Natural killer cell treated with Interleukin-12 subunit alpha and Interleukin-12 subunit beta and Interleukin-15 and Interleukin-18, amount 100 ng/mL, for 72 hours (primary cell): ENCODE data around the gene TRPM8. TPM values are rescaled to one million over a fixed set of nuclear protein-coding genes. Genes with fewer than 3 reads are reported as not detected.
A peak's percentile ranks its signal among the peaks of the same experiment; 100 is the strongest.

Experiments
- ATAC-seq, 2 donors: fragments of 150-1000 bp; cut with Tn5 transposase in 1 of 2; sonication (Bioruptor Pico), chemical (Tn5 transposase) in 1 of 2; 2 replicates each; pipeline ENCODE4 v1.10.0; 2021
- DNase-seq: peaks from one replicate; pipeline ENCODE4 v3.0.0; 2022; ENCODE audit warnings: low spot score
- H3K27ac Mint-ChIP-seq, 2 donors: 1 replicate in 1 of 2; 2 replicates in 1 of 2; pipeline ENCODE4 v1.8.0; 2022; ENCODE audit warnings: mixed read lengths in 2 of 2, mild to moderate bottlenecking in 1 of 2, moderate library complexity in 1 of 2
- H3K27me3 Mint-ChIP-seq, 2 donors: 1 replicate in 1 of 2; 2 replicates in 1 of 2; pipeline ENCODE4 v1.8.0; 2022; ENCODE audit warnings: mixed read lengths in 2 of 2
- H3K36me3 Mint-ChIP-seq: one replicate; pipeline ENCODE4 v1.8.0; 2022; ENCODE audit warnings: mixed read lengths
- H3K4me1 Mint-ChIP-seq, 2 donors: 1 replicate in 1 of 2; 2 replicates in 1 of 2; pipeline ENCODE4 v1.8.0; 2022; ENCODE audit warnings: low read depth in 2 of 2, mixed read lengths in 2 of 2, mild to moderate bottlenecking in 1 of 2
- H3K4me3 Mint-ChIP-seq: one replicate; pipeline ENCODE4 v1.8.0; 2022; ENCODE audit warnings: mixed read lengths
- H3K9me3 Mint-ChIP-seq: 2 replicates; pipeline ENCODE4 v1.8.0; 2022; ENCODE audit warnings: mixed read lengths
- total RNA-seq, 2 donors: library from RNA; stranded (reverse); gene quantifications; one replicate each; pipeline ENCODE4 v1.2.3, GENCODE V29; 2022

Gene TRPM8
- total RNA-seq, 2 donors from 2014 or later: not detected

DNA sequence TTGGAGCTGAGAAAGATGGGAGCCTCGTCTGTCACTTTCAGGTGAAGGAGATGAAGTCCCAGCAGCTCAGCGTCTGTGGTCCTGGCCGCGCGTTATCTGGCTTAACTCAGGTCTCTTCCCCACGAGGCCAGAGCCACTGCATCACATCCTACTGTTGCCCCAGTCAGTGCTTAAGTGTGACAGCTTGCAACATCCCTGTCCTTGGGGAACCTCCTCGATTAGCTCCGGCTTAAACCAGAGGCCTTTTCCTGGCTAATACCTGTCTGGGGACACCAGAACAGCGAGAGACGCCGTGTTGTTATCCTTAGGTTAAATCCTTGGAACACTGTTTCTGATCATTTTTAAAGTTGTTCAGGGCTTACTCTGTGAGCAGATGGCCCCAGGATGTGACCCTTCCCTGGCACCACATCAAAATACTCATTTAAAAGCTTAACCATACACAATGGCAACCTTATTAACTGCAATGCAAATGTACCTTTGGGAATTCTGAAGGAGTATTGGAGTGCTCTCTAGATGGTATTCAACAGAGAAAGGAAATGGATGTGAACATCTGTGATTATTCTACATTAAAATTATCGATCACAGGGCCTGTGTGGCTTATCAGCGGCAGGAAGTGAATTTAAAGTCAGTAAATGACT lies 72.2 kb downstream of the TRPM8 start:
- Mint-ChIP-seq H3K27me3 (no peaks in the 10 kb centered on the region), H3K4me1 (peaks cover 37 to 47% of the 10 kb centered on the region in 2 donors), H3K36me3 (peaks cover 5% of the 10 kb centered on the region), H3K4me3 (peak overlapping the region; percentile 79), H3K27ac (peak overlapping the region; percentile 44 to 72), H3K9me3 (no peaks in the 10 kb centered on the region)
- no peak for ATAC-seq
- DNase-seq: no peak

DNA sequence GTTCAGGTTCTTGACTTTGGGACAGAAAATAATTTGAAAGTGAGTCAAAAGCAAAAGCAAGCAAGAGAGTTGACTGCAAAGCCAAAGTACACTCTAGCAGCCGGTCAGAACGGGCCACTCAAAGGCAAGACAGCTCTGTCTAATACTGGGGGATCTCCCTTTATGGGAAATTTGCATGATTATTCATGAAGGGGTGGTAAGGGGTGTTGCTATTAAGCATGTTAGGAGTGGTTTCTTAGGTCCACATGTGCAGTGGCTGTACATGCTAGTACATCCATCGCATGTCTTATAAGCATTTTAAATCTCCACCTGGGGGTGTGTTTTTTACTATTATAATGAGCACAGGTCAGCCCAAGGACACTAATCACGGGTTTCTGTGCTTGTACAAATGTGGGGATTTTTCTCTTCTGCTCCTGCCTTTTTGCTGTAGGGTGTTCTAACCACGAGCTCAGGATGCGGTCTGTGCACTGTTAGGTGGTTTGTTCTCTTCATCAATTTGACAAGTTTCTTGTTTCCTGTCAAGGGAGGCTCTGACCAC lies 73.2 kb downstream of the TRPM8 start:
- H3K36me3 Mint-ChIP-seq: peaks cover 5% of the 10 kb centered on the region
- no peaks in the 10 kb centered on the region for H3K27me3 Mint-ChIP-seq
- H3K4me1 Mint-ChIP-seq: peaks cover 37 to 47% of the 10 kb centered on the region in 2 donors
- peak; percentile 92 to 93 for ATAC-seq
- H3K4me3 Mint-ChIP-seq: peak overlapping the region; percentile 79
- DNase-seq: peak; percentile 80
- no peaks in the 10 kb centered on the region for H3K9me3 Mint-ChIP-seq
- H3K27ac Mint-ChIP-seq: peak overlapping the region; percentile 44 to 72

DNA sequence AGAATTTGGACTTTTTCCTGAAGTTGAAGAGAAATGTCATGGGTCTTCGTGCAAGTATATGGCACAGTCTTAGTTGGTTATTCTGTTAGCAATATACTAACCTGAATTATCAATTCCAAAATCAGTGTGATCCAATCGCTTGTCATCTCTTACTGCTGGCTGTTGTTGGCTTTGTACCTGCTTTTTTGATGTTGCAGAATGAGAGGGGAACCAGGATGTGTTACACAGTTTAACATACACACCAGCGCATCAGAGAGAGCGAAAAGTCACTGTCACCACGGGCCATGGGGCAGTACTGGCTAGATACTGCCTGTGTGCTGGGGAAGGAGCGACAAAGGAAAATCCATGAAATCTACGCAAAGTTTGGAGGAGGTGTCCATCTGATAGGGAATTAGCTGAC lies 74.0 kb downstream of the TRPM8 start:
- no peaks in the 10 kb centered on the region for H3K9me3 Mint-ChIP-seq
- ATAC-seq (no peak), DNase-seq (no peak)
- no peaks in the 10 kb centered on the region for H3K27me3 Mint-ChIP-seq
- H3K36me3 Mint-ChIP-seq: peaks cover 5% of the 10 kb centered on the region
- H3K27ac Mint-ChIP-seq: peak overlapping the region; percentile 44 to 72
- H3K4me1 Mint-ChIP-seq: peaks cover 37 to 50% of the 10 kb centered on the region in 2 donors
- peak overlapping the region; percentile 79 for H3K4me3 Mint-ChIP-seq

DNA sequence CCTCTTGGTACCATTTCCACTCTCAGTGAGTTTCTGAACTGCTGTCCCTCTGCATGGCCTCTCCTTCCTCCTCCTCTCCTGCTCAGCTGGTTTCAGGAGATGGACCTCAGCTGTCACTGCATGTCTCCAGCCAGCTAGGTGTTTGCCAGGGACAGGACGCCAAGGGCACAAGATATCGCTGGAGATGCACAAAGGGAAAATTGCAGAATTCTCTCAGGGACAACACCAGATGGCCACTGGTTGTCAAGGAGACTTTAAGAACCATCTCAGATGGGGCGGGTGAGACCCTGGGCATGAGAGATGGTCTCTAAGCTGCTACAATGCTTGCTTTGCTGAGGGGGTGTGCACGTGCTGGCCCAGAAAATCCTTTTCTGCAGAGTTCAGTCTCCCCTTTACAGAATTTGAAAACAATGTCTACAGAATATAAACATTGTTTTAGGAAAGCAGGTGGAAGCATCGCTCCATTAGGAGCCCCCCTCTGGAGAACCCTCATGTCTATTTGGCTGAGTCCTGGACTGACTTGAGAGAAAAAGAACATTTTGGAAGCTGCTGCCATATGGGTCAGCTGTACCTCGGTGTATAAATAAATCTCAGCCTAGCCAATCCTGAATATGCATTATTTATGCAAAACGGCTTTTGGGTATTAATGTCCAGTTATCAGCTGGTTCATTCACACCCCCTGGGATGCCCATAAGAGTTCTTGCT lies 75.5 kb downstream of the TRPM8 start:
- no peaks in the 10 kb centered on the region for H3K9me3 Mint-ChIP-seq
- DNase-seq (no peak), ATAC-seq (no peak)
- H3K27me3 Mint-ChIP-seq: no peaks in the 10 kb centered on the region
- H3K36me3 Mint-ChIP-seq: peaks cover 5% of the 10 kb centered on the region
- H3K4me1 Mint-ChIP-seq: peaks cover 41 to 55% of the 10 kb centered on the region in 2 donors
- no peak overlapping the region for H3K27ac Mint-ChIP-seq
- no peak overlapping the region for H3K4me3 Mint-ChIP-seq

- H3K27me3 Mint-ChIP-seq: no peaks in the 10 kb centered on the region
- H3K9me3 Mint-ChIP-seq: no peaks in the 10 kb centered on the region
- DNase-seq (no peak), ATAC-seq (no peak)
- no peak overlapping the region for H3K4me3 Mint-ChIP-seq
- H3K4me1 Mint-ChIP-seq: peaks cover 39 to 52% of the 10 kb centered on the region in 2 donors
- no peaks in the 10 kb centered on the region for H3K36me3 Mint-ChIP-seq
- no peak overlapping the region for H3K27ac Mint-ChIP-seq
Observed at GRCh38 chr2:233993461-233993860, 76.3 kb downstream of the TRPM8 start.

DNA sequence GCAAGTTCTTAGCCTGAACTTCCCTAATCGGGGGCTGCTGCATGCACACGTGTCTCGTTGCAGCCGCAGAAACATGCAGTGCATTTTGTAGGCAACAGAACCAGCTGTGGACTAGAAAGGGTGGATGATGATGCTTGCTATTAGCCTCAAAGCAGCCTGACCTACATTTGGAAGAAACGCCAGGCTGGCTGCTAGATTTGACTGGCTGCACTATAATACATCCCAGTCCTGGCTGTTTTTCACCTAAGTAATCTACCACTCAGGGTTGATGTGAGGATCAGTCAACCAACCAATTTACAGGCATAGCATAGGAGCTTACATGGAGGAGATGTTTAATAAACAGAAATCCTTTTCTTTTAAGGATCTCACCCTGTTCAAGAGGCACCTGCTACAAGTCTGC lies 77.0 kb downstream of the TRPM8 start:
- Mint-ChIP-seq H3K9me3 (no peaks in the 10 kb centered on the region), H3K36me3 (no peaks in the 10 kb centered on the region), H3K27me3 (no peaks in the 10 kb centered on the region), H3K27ac (no peak overlapping the region), H3K4me3 (no peak overlapping the region), H3K4me1 (peaks cover 35 to 45% of the 10 kb centered on the region in 2 donors)
- DNase-seq: no peak
- ATAC-seq: no peak

DNA sequence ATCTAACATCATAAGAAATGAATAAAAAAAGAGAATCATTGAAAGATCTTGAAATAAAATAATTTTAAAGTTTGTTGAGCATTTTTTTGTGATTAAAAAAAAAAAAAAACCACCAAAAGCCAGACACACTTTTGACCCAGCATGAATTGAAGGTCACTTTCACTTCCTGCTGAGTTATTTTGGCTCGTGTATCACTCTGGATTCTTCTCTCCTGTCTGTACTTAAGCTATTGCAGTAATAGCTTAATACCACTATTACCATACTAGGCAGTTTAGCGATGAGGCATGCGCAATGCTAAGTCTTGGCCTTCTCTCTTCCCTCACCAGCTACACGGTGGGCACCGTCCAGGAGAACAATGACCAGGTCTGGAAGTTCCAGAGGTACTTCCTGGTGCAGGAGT lies 78.8 kb downstream of the TRPM8 start:
- no peak overlapping the region for H3K4me3 Mint-ChIP-seq
- no peak for ATAC-seq
- no peak overlapping the region for H3K27ac Mint-ChIP-seq

DNA sequence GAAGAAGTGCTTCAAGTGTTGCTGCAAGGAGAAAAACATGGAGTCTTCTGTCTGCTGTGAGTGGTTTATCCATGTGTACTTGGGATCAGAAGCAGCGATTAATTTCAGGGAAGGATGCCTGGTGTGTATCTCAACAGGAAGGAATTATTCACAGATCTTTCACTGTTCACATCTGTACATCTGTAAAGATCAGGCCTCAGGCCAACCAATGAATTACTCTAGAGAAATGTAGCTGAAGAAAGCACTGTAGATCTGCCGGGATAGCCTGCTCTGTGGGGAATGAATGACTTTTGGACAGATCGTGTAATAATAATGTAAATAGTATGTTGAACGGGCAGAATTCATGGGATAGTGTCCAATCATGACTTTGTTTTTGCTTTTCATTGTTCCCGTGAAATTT lies 79.3 kb downstream of the TRPM8 start:
- ATAC-seq: no peak
- H3K4me1 Mint-ChIP-seq: peaks cover 19 to 29% of the 10 kb centered on the region in 2 donors
- no peaks in the 10 kb centered on the region for H3K27me3 Mint-ChIP-seq
- H3K36me3 Mint-ChIP-seq: no peaks in the 10 kb centered on the region
- H3K27ac Mint-ChIP-seq: no peak overlapping the region
- H3K9me3 Mint-ChIP-seq: no peaks in the 10 kb centered on the region
- no peak overlapping the region for H3K4me3 Mint-ChIP-seq
- DNase-seq: no peak

More for the DNA sequence above, 78.8 kb downstream of the TRPM8 start:
- no peaks in the 10 kb centered on the region for H3K9me3 Mint-ChIP-seq
- DNase-seq: no peak
- no peaks in the 10 kb centered on the region for H3K27me3 Mint-ChIP-seq
- H3K4me1 Mint-ChIP-seq: peaks cover 19 to 29% of the 10 kb centered on the region in 2 donors
- H3K36me3 Mint-ChIP-seq: no peaks in the 10 kb centered on the region

GRCh38 chr2:233997707-233998106 lies 80.5 kb downstream of the TRPM8 start:
- Mint-ChIP-seq H3K9me3 (no peaks in the 10 kb centered on the region), H3K36me3 (no peaks in the 10 kb centered on the region), H3K27me3 (no peaks in the 10 kb centered on the region), H3K4me1 (peaks cover 22 to 31% of the 10 kb centered on the region in 2 donors), H3K4me3 (no peak overlapping the region), H3K27ac (peak overlapping the region; percentile 42 to 44)
- DNase-seq (no peak), ATAC-seq (no peak)

- DNase-seq (no peak), ATAC-seq (no peak)
- H3K27me3 Mint-ChIP-seq: no peaks in the 10 kb centered on the region
- H3K4me3 Mint-ChIP-seq: no peak overlapping the region
- H3K27ac Mint-ChIP-seq: no peak overlapping the region
- no peaks in the 10 kb centered on the region for H3K36me3 Mint-ChIP-seq
- no peaks in the 10 kb centered on the region for H3K9me3 Mint-ChIP-seq
- H3K4me1 Mint-ChIP-seq: peaks cover 22 to 31% of the 10 kb centered on the region in 2 donors
Observed at GRCh38 chr2:233999182-233999581, 82.0 kb downstream of the TRPM8 start.

- H3K4me3 Mint-ChIP-seq: peak overlapping the region; percentile 62
- peak overlapping the region; percentile 8 to 41 for H3K27ac Mint-ChIP-seq
- H3K4me1 Mint-ChIP-seq: peaks cover 16 to 24% of the 10 kb centered on the region in 2 donors
- no peaks in the 10 kb centered on the region for H3K27me3 Mint-ChIP-seq
- DNase-seq (no peak), ATAC-seq (peak in 1 of 2 donors; percentile 59)
- no peaks in the 10 kb centered on the region for H3K36me3 Mint-ChIP-seq
- H3K9me3 Mint-ChIP-seq: no peaks in the 10 kb centered on the region
Observed at GRCh38 chr2:234001380-234002160, 84.4 kb downstream of the TRPM8 start.

GRCh38 chr2:234002281-234002680 lies 85.1 kb downstream of the TRPM8 start:
- Mint-ChIP-seq H3K27me3 (no peaks in the 10 kb centered on the region), H3K9me3 (no peaks in the 10 kb centered on the region), H3K36me3 (no peaks in the 10 kb centered on the region), H3K27ac (no peak overlapping the region), H3K4me3 (no peak overlapping the region), H3K4me1 (peaks cover 16 to 24% of the 10 kb centered on the region in 2 donors)
- DNase-seq: no peak
- no peak for ATAC-seq

- no peaks in the 10 kb centered on the region for H3K27me3 Mint-ChIP-seq
- H3K9me3 Mint-ChIP-seq: no peaks in the 10 kb centered on the region
- H3K27ac Mint-ChIP-seq: no peak overlapping the region
- H3K4me1 Mint-ChIP-seq: peaks cover 13 to 19% of the 10 kb centered on the region in 2 donors
- DNase-seq (no peak), ATAC-seq (peak in 1 of 2 donors; percentile 53)
- H3K36me3 Mint-ChIP-seq: no peaks in the 10 kb centered on the region
- no peak overlapping the region for H3K4me3 Mint-ChIP-seq
Observed at GRCh38 chr2:234003972-234004617, 86.9 kb downstream of the TRPM8 start.
